NCI-H2029 treated with DMSO at 0.1 percent for 48 hours (cell line): ENCODE data around the gene AGPAT3.
"Not testable (repeated sequence)": the region's sequence is repeated elsewhere in the genome, so short reads cannot be mapped to it uniquely, and the experiment has no call there.

Experiments used
- DNase-seq: peaks from one replicate; lab custom pipeline; 2025; lab: John Stamatoyannopoulos, UW

Gene AGPAT3

DNA sequence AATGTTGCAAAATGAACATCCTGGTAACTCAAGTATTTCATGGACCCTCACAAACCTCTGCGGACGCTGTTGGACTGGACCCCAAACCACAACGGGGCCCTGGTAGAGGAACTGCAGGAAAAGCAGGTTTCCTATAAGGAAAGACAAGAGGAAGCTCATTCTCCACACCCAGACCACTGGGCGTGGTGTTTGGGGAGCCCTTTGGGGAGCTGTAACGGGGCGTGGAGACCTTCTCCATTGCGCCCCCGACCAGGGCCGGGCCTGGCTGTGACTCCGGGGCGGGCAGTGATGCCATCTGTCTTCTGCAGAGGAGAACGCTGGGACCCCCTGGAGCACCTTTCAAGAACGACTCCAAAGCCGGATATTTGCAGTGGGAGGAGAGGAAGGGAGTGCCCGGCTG lies 30.0 kb upstream of the AGPAT3 start:
- DNase-seq = no peak

DNA sequence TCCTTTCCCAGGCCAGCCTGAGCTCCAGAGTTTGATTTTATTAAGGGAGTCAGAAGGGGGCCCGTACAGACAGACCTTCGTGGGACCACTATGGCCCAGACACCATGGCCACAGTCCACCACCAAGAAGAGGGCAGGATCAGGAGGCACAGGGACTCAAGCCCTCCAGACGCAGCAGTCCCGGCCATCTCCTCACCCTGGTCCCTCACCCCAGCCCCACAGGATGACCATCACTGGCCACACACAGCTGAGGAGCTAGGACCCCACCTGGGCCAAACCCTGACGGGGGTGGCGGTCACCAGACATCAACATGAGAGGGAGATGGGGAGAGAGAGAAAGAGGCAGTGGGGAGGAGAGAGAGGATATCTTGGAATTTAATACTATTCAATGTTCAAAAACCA lies 29.2 kb upstream of the AGPAT3 start:
- no peak for DNase-seq

- no peak for DNase-seq
Observed at GRCh38 chr21:43836616-43837015, 28.4 kb upstream of the AGPAT3 start.

DNA sequence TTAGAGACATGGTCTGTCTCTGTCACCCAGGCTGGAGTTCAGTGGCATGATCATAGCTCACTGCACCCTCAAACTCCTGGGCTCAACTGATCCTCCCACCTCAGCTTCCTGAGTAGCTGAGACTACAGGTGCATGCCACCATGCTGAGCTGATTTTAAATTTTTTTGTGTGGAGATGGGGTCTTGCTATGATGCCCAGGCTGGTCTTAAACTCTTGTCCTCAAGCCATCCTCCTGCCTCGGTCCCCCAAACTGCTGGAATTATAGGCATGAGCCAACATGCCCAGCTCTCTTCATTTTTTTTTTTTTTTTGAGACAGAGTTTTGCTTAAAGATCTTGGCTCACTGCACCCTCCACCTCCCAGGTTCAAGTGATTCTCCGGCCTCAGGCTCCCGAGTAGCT lies 24.8 kb upstream of the AGPAT3 start:
- no peak for DNase-seq

DNA sequence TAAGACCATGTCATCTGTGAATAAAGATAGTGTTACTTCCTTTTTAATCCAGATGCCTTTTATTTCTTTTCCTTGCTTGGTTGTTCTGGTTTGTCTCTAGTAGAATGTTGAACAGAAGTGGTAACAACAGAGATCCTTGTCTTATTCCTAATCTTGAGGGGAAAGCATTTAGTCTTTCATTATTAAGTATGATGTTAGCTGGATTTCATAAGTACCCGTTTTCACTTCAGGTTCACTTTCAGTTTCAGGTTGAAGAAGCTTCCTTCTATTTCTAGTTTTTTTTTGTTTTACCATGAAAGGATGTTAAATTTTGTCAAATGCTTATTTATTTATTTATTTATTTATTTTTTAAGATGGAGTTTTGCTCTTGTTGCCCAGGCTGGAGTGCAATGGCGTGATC lies 22.3 kb upstream of the AGPAT3 start:
- no peak for DNase-seq

- not testable (repeated sequence) for DNase-seq
Observed at GRCh38 chr21:43844906-43845305, 20.1 kb upstream of the AGPAT3 start.

DNA sequence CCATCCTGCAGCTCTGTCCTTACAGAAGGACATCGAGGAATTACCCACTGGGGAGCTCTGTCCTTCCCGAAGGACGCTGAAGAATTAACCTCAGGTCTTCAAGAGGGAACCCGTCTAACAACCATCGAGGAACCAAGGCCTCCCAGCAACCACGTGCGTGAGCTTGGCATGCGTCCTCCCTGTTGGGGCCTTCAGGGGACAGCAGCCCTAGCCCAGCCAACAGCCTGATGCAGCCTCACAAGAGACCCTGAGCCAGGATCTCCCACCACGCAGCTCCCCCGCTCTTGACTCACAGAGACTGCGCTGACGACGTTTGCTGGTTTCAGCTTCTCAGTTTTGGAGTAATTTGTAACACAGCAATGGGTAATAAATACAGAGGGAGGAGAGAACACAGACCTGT lies 19.6 kb upstream of the AGPAT3 start:
- DNase-seq = no peak

GRCh38 chr21:43846430-43846829 lies 18.6 kb upstream of the AGPAT3 start:
- no peak for DNase-seq

GRCh38 chr21:43847301-43847700 lies 17.7 kb upstream of the AGPAT3 start:
- DNase-seq = no peak

DNA sequence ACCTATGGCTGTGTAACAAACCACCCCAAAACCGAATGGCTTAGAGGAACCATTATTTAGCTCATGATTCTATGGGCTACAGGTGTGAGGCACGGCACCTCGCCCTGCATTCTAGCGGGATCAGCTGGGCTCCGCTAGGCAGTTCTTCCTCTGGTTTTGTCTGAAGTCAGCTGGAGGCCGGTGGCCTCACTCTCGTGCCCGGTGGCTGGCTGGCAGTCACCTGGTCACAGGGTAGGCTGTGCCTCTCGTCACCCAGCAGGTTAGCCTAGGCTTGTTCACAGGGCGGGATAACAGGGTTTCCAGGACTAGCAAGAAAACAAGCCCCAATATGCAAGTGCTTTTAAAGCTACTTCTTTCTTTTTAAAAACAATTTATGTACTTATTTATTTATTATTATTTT lies 16.3 kb upstream of the AGPAT3 start:
- DNase-seq = no peak

- DNase-seq = no peak
Observed at GRCh38 chr21:43849532-43850299, 15.3 kb upstream of the AGPAT3 start.

DNA sequence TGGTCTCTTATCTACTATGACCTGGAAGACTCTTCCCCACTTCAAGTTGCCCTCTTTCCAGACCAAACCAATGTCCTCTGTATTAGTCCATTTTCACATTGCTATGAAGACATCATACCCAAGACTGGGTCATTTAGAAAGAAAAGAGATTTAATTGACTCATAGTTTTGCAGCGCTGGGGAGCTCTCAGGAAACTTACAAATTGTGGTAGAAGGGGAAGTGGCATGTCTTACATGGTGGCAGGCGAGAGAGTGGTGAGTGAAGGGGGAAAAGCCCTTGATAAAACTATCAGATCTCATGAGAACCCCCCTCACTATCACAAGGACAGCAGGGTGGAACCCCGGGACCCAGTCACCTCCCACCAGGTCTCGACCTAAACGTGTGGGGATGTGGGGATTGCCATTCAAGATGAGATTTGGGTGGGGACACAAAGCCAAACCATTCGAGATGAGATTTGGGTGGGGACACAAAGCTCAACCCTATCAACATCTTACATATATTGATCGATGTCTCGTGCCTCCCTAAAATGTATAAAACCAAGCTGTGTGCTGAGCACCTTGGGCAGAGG lies 14.2 kb upstream of the AGPAT3 start:
- no peak for DNase-seq

DNA sequence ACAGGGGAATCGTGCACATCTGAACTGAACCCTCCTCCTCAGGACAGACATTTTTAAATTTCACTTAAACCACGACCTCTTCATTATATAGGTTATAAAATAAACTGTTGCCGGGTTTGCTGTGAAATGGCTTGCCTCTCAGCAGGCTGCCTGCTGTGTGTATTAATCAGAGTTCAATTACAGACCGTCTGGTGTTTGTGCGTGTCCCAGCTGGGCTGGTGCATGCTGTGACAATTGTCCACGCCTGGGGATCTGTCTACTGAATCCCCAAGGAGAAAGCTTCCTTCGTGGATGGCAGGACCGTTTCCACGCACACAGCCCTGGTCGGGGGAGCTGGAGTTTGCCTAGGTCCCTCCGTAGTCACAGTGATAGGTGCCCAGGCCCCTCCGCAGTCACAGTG lies 13.4 kb upstream of the AGPAT3 start:
- no peak for DNase-seq

DNA sequence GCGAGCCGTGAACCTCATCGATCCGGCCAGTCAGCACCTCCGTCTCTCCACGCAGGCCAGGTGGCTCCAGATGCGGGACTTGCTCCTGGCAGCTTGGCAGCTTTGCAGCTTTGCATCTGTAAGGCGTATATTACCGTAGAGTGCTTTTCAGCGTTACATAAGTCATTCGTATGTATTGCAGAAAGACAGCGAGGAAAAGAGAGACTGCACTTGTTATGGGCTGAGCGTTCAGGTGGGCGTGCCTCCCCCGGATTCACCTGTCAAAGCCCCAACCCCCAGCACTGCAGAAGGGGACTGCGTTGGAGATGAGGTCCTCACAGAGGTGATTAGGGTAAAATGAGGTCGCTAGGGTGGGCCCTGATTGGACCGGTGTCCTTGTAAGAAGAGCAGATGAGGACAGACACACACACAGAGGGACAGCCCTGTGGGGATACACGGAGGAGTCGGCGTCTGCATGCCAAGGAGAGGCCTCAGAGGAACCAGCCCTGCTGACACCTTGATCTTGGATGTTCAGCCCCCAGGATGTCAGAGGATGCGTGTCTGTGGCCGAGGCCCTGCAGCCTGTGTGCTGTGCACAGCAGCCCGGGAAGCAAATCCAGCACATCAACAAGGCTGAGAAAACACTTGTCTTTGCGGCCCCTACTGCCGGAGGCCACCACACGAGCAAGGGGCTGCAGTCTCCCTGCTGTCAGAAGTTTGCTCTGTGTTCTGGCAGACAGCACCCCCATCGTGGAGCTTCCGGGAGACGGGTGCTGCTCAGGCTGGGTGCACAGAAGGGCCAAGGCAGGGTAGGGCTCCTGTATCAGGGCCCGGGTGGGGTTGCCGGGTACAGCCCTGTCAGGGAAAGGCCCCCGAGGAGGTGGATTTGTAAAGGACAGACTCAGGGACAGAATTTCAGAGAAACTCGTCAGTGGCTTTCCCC lies 10.9 kb upstream of the AGPAT3 start:
- DNase-seq = no peak

DNA sequence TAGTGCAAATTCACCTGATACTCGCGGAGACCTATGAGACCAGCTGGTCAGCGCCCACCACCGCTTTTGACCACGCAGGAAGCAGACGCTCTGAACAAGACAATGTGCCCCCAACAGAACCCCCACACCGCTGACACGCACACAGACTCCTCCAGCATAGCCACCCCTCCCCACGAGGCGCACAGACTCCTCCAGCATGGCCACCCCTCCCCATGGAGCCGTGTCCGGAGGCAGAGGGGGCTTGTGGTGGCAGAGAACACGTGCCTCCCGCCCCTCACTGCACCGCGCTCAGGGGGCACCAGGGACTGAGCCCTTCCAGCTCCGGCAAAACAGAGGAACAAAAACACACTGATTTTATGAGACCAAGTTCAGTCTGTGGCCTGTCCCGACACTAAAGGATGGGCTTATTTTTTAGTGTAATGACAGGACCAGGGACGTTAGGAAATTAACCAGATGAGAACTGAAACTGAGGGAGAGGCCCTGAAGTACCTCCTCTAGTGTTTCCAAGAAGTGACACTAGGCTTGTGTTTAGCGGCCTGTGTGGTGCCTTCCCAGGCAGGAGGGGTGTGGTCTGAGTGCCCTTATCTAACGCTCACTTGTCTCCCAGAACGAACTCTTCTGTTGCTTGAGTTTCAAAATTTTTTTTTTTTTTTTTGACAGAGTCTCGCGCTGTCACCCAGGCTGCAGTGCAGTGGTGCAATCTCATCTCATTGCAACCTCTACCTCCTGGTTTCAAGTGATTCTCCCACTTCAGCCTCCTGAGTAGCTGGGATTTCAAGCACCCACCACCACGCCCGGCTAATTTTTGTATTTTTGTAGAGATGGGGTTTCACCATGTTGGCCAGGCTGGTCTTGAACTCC lies 10.0 kb upstream of the AGPAT3 start:
- DNase-seq = no peak

- no peak for DNase-seq
Observed at GRCh38 chr21:43855955-43856354, 9.1 kb upstream of the AGPAT3 start.

- no peak for DNase-seq
Observed at GRCh38 chr21:43858806-43859648, 6.0 kb upstream of the AGPAT3 start.

DNA sequence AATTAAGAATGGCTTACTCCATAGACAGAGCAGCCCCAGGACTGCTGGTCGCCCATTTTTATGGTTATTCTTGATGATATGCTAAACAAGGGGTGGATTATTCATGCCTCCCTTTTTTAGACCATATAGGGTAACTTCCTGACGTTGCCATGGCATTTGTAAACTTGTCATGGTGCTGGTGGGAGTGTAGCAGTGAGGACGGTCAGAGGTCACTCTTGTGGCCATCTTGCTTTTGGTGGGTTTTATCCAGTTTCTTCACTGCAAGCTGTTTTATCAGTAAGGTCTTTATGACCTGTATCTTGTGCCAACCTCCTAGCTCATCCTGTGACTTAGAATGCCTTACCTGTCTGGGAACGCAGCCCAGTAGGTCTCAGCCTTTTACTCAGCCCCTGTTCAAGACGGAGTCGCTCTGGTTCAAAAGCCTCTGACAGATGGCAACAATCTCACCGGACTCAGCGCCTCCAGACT lies 5.2 kb upstream of the AGPAT3 start:
- no peak for DNase-seq

GRCh38 chr21:43861706-43862105 lies 3.3 kb upstream of the AGPAT3 start:
- peak; percentile 41 for DNase-seq

GRCh38 chr21:43864313-43864961 lies 586 bp upstream of the AGPAT3 start:
- DNase-seq = no peak
